ENCODE data around the gene EPB41L5.

EPB41L5 gene

DNA sequence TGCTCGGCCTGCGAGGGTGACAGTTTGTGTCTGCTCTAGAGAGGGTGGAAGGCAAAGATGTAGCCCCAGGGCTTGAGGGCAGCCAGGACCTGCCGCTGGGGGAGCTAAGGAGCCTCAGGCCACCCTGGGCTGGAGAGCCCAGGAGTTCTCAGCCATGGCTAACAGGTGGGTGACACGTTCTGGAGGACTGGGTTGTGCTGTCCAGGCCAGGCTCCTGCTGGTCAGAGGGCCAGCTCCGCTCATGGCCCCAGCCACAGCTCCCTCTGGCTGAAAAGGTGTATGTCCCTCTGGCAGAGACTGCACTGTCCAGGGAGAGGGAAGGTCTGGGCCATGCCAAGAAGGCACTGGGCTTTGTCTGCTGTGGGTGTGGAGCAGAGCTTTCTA is 191.1 kb downstream of the EPB41L5 start:
- DNase-seq = no peak

GRCh38 chr2:120204417-120204816 is 191.5 kb downstream of the EPB41L5 start:
- DNase-seq = no peak

DNA sequence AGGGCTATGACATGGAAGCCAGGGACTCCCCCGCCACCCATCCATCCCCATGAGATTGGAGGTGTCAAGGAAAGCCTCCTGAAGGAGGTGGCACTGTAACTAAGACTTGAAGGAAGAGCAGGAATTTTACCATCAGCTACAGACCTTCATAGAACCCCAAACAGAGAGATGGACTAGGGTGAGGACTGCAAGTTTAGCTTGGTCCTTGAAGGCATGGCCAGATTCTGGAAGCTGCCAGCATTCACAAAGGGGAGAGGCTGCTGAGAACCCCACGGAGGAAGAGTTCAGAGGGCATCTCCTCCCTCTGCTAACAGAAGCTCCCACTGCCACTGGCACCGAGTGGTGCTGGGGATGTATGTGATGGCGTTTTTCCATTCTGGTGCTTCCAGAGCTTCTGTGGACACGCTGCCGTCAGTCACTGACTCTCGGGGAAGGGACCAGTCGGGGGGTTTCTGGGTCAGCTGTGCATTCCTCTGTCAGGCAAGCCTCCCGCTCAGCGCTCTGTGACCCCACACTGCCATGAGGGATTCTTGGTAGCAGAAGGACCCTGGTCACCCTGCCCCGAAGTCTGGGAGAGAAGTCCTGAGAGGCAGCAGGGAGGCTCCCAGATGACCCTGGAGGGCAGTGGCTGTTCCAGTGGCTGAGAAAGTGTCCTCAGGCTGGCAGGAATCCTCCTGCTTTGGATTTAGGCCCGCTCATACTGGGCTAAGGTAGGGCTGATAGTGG is 192.2 kb downstream of the EPB41L5 start:
- no peak for DNase-seq

DNA sequence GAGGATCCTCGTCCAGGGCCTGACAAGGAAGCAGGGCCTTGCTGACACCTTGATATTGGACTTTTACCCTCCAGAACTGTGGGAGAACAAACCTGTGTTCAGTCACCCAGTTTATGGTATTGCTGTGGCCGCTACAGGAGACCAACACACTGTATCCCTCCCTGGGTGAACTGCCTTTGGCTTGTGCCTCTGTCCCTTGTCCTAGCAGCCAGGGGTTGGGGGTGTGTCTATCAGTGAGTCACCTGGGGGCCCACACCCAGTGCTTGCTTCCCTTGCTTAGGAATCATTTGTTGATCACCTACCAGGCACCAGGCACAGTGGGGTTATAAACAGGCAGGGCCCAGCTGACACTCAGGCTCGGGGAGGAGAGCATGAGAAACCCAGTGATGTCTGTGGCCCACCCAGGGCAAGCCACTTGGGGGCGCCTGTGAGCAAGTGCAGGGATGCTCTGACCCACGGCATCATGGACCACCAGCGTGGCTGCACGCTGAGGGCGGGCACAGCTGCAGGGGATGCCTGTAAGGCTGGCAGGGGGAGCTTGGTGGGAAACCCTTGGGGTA is 193.2 kb downstream of the EPB41L5 start:
- DNase-seq = no peak

DNA sequence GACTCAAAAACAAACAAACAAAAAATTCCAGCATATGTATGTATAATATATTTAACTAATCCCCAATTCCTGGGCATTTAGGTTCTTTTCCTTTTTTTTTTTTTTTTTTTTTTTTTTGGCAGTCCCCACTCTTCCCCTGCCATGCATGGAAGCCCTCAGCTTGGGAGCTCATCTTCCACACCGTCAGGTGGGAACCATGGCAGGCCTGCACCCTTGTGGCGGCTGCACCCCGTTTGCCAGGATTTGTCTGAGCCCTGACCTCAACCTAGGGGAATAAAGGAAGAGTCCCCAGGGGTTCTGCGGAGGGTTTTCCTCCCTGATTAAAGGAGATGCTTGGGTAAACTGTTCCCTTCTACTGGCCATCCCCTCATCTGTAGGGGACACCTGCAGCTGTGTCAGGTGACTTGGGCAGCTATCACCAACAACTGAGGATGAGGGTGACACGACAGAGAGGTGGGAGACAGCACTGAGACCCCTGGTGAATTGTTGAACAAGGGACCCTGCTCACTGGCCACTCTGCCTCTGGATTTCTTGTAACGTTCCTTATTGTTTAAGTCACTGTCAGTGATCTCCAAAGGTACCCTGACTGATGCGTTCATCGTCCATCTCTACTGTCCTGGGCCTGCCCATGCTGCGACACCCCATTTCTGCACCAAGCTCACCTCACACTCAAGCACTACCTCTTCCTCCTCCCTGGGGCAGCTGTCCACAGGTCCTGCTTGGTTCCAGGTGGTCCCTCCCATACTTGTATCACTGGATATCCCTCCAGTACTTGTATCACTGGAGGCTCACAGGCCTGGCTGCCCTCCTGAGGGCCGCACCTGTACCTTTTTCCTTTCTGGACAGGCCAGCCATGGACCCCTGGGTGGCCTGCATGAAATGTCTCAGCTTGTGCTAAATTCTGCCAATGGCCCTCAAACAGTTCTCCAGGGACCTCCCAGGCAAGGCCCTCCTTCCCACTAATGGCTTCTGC is 195.8 kb downstream of the EPB41L5 start:
- DNase-seq = no peak

GRCh38 chr2:120209427-120210269 is 196.8 kb downstream of the EPB41L5 start:
- DNase-seq = no peak

DNA sequence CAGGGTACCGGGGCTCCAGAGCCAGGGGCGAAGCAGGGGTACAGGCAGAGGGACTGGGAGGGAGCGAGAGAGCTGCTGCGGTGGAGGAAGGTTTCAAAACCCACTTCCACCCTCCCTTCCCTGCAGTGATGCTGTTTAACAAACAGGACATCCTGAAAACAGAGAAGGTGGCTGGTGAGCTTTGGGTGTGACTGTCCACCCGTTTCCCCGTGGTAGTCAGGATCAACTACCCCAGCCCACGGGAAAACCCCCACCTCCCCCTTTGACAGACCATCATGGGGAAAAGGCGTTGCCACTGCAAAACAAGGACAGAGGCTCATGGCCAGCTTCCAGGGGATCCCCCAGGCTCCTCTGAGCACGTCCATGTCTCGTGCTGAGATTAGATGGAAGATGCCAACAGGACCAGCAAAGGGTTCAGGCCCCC is 197.4 kb downstream of the EPB41L5 start:
- no peak for DNase-seq

- DNase-seq = no peak
Observed at GRCh38 chr2:120218181-120218580, 205.3 kb downstream of the EPB41L5 start.

DNA sequence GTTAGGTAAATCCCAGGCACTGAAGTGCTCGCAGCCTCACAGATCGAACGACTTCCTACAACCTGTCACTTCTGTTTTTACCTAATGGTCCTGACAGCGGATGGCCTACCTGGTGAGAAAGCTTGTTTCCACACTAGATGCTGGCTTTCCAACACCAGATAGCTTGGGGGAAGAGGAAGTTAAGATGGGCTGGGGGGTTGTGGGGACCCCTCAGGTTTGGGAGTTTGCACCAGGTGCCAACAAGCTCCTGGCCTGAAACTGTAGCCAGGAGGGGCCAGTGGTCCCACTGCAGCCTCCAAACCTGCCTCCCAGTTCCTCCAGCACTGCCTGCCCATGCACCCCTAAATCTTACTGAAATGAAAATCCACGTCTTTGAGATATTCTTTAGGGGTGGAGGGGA is 206.4 kb downstream of the EPB41L5 start:
- no peak for DNase-seq

DNA sequence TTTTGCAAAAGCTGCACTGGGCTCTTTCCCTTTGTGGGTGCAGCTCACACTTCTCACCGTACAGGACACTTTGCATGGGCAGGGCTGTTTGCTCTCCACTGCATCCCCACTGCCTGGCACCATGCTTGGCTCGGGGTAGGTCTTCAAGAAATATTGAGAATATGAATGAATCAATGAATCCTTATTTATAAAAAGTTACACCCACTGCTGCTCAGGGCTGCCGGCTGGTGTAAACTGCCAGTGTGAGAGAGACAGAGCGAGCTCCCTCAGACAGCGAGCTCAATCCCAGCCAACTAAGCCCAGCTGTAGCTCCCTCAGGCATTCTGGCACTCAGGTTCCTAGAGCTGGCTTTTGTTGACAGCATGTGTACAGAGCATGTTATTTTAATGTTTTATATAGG is 206.9 kb downstream of the EPB41L5 start:
- DNase-seq = no peak

GRCh38 chr2:120220756-120221155 is 207.9 kb downstream of the EPB41L5 start:
- DNase-seq = no peak

DNA sequence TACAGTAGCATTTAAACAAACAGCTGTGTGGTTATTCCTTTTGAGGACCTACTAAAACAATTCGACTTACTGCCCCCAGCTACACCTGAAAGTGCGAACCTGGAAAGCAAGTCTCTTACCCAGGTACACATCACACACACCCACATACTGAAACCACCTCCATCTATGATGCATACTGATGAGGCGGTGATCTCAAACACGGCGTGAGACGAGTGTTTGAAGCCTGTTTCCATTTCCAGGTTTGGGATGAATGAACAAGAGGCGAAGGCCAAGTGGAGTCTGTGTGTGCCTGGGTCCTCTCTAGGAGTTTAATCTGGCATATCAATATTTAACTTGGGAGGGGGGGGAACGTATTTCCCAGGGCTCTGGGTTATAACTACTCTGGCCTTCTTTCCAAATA is 208.7 kb downstream of the EPB41L5 start:
- DNase-seq = no peak

GRCh38 chr2:120222186-120223033 is 209.5 kb downstream of the EPB41L5 start:
- no peak for DNase-seq

- DNase-seq = peak; percentile 83
Observed at GRCh38 chr2:120223034-120223912, 210.4 kb downstream of the EPB41L5 start, which contains the start of gene TMEM185B. Gene TMEM185B, minus strand, starts transcription at chr2:120223400. Its CDS starts 424 bp downstream, at chr2:120222976.

- no peak for DNase-seq
Observed at GRCh38 chr2:120224256-120224655, 211.4 kb downstream of the EPB41L5 start.

DNA sequence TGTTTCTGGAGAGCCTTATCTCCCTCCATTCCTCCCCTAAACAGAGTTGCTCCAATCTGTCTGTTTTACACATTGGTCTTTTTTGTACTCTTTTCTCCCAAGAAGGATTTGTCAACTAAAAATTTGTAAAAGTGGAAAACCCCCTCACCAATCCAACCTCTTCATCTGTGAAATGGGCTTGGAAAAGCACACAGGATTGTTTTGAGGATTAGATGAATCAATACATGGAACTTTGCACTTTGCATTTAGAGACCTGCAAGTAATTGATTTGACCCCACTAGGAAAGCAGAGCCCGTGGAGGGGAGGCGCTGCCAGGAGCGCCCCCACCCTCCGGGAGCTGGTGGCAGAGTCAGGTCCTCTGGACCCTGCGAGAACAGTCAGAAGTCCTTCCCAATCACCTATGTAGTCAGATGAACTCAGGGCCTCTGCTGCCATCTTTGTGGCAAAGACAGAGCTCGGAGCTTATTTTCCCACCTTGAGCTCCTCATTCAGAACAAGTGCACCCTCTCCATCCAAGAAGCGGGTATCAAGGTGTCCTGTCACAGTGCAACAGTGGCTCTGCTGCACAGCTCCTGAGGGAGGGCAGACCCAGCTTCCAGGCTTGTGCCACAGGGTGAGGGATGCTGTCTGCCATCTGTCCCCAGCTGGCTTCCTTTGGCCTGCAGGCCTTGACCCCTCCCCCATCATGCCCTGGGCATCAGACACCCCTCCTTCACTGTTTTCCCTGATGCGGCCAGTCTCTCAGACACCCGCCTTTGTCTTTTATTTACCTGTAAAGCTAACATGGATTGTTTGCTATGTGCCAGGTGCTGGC is 212.1 kb downstream of the EPB41L5 start:
- no peak for DNase-seq

DNA sequence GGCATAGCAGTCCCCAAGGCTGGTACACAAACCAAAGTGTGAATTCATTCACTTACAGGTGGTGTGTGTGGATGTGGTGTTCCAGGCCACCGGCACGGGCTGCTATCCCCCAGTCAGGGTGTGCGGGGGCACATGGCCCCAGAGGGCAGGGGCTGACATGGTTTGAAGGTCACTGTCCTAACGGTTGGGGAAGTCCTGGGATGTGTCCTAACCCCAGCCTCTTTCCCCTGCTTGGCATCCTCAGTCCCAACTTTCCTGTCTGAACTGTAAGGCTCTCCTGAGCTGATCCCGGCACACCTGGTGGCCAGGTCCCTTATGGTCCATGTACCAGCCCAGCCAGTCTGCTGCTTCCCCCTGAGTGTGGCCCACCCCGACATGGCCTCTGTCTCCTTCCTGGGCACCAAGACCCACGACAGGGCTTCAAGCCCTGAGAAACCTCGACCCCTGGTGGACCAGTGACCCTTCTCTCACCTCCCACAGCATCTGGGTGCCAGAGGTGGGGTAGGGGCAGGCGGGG is 212.7 kb downstream of the EPB41L5 start:
- DNase-seq = no peak

- DNase-seq = no peak
Observed at GRCh38 chr2:120226316-120226715, 213.4 kb downstream of the EPB41L5 start.
